H9 (cell line): Measurements from ENCODE around the gene ALOX12. TPM values are rescaled to one million over a fixed set of nuclear protein-coding genes. Genes with fewer than 3 reads are reported as not detected.

Experiments
- DNase-seq: peaks from one replicate; pipeline ENCODE4 v3.0.0-alpha.2; 2017
- H2AFZ ChIP-seq: one replicate; pipeline ENCODE4 v1.6.1; 2013; ENCODE audit warnings: mild to moderate bottlenecking, low read length, control low read depth, moderate library complexity
- H2AK5ac ChIP-seq: 2 replicates; pipeline ENCODE4 v1.6.1; 2013; ENCODE audit warnings: low read length, control low read depth, mixed read lengths; ENCODE audit not compliant: insufficient read length
- H2BK120ac ChIP-seq: one replicate; pipeline ENCODE4 v1.6.1; 2013; ENCODE audit warnings: low read depth, mild to moderate bottlenecking, low read length, control low read depth, inconsistent platforms; ENCODE audit not compliant: poor library complexity, severe bottlenecking
- H2BK12ac ChIP-seq: 2 replicates; pipeline ENCODE4 v1.6.1; 2013; ENCODE audit warnings: low read length, control low read depth, mixed read lengths, low read depth; ENCODE audit not compliant: insufficient read length
- H2BK15ac ChIP-seq: 2 replicates; pipeline ENCODE4 v1.6.1; 2013; ENCODE audit warnings: low read depth, low read length, control low read depth
- H2BK20ac ChIP-seq: one replicate; pipeline ENCODE4 v1.6.1; 2013; ENCODE audit warnings: low read depth, mild to moderate bottlenecking, low read length, control low read depth, inconsistent platforms; ENCODE audit not compliant: poor library complexity, severe bottlenecking
- H2BK5ac ChIP-seq: 2 replicates; pipeline ENCODE4 v1.6.1; 2013; ENCODE audit warnings: low read length, control low read depth, mixed read lengths; ENCODE audit not compliant: insufficient read length
- H3K14ac ChIP-seq: 2 replicates; pipeline ENCODE4 v1.6.1; 2013; ENCODE audit warnings: low read length, control low read depth; ENCODE audit not compliant: insufficient read depth
- H3K18ac ChIP-seq: 2 replicates; pipeline ENCODE4 v1.6.1; 2013; ENCODE audit warnings: low read depth, mild to moderate bottlenecking, mixed read lengths, low read length, control low read depth; ENCODE audit not compliant: insufficient read length
- H3K23ac ChIP-seq: 2 replicates; pipeline ENCODE4 v1.6.1; 2013; ENCODE audit warnings: low read length, control low read depth, mixed read lengths, low read depth; ENCODE audit not compliant: insufficient read length
- H3K23me2 ChIP-seq: 2 replicates; pipeline ENCODE4 v1.6.1; 2013; ENCODE audit warnings: low read depth, mild to moderate bottlenecking, mixed read lengths, low read length, control low read depth; ENCODE audit not compliant: insufficient read length, poor library complexity, severe bottlenecking
- H3K27ac ChIP-seq: 2 replicates; pipeline ENCODE4 v1.5.1; 2013; ENCODE audit warnings: low read length, control low read depth, mixed read lengths, low read depth; ENCODE audit not compliant: insufficient read length
- H3K27me3 ChIP-seq: 2 replicates; pipeline ENCODE4 v1.6.1; 2013; ENCODE audit warnings: low read length, control low read depth, inconsistent platforms; ENCODE audit not compliant: insufficient read depth
- H3K4ac ChIP-seq: 2 replicates; pipeline ENCODE4 v1.6.1; 2013; ENCODE audit warnings: low read depth, mild to moderate bottlenecking, control low read depth, inconsistent platforms, low read length, moderate library complexity
- H3K4me1 ChIP-seq: 2 replicates; pipeline ENCODE4 v1.6.1; 2013; ENCODE audit warnings: low read length, control low read depth, inconsistent platforms; ENCODE audit not compliant: insufficient read depth
- H3K4me2 ChIP-seq: 2 replicates; pipeline ENCODE4 v1.6.1; 2013; ENCODE audit warnings: low read length, control low read depth, mixed read lengths; ENCODE audit not compliant: insufficient read length, insufficient read depth
- H3K56ac ChIP-seq: 2 replicates; pipeline ENCODE4 v1.6.1; 2013; ENCODE audit warnings: low read depth, mild to moderate bottlenecking, mixed read lengths, low read length, control low read depth; ENCODE audit not compliant: insufficient read length
- H3K79me1 ChIP-seq: 2 replicates; pipeline ENCODE4 v1.6.1; 2013; ENCODE audit warnings: low read depth, mild to moderate bottlenecking, moderate library complexity, low read length, control low read depth, inconsistent platforms; ENCODE audit not compliant: insufficient read depth, poor library complexity, severe bottlenecking
- H3K79me2 ChIP-seq: 2 replicates; pipeline ENCODE4 v1.6.1; 2013; ENCODE audit warnings: low read length, control low read depth, inconsistent platforms; ENCODE audit not compliant: insufficient read depth
- H3K9ac ChIP-seq: 2 replicates; pipeline ENCODE4 v1.6.1; 2013; ENCODE audit warnings: low read length, control low read depth, mixed read lengths; ENCODE audit not compliant: insufficient read length; ENCODE audit errors: extremely low read depth
- H3K9me3 ChIP-seq: one replicate; pipeline ENCODE4 v1.6.1; 2013; ENCODE audit warnings: low read depth, low read length, inconsistent platforms; ENCODE audit not compliant: control insufficient read depth
- H3T11ph ChIP-seq: one replicate; pipeline ENCODE4 v1.6.1; 2013; ENCODE audit warnings: mild to moderate bottlenecking, low read length, control low read depth, inconsistent platforms
- H4K20me1 ChIP-seq: one replicate; pipeline ENCODE4 v1.6.1; 2013; ENCODE audit not compliant: control insufficient read depth, insufficient read length, insufficient read depth
- H4K5ac ChIP-seq: 2 replicates; pipeline ENCODE4 v1.6.1; 2013; ENCODE audit warnings: low read depth, mild to moderate bottlenecking, mixed read lengths, low read length, control low read depth; ENCODE audit not compliant: insufficient read length
- H4K8ac ChIP-seq: replicated peaks from 2 replicates; pipeline ENCODE4 v1.6.1; 2013; ENCODE audit warnings: low read length, control low read depth, mixed read lengths, low read depth; ENCODE audit not compliant: insufficient read length
- H4K91ac ChIP-seq: 2 replicates; pipeline ENCODE4 v1.6.1; 2013; ENCODE audit warnings: low read depth, mild to moderate bottlenecking, moderate library complexity, mixed read lengths, low read length, control low read depth; ENCODE audit not compliant: insufficient read length
- H3K27ac Mint-ChIP-seq, 3 experiments: 2 replicates in 2 of 3; 3 replicates in 1 of 3; pipeline ENCODE4 v1.8.0; 2020 to 2021; ENCODE audit warnings: mixed read lengths in 3 of 3, mild to moderate bottlenecking in 1 of 3, moderate library complexity in 1 of 3
- H3K27me3 Mint-ChIP-seq: 2 replicates; pipeline ENCODE4 v1.8.0; 2021; ENCODE audit warnings: low read depth, mild to moderate bottlenecking, moderate library complexity, mixed read lengths
- H3K36me3 Mint-ChIP-seq, 3 experiments: 2 replicates in 2 of 3; 3 replicates in 1 of 3; pipeline ENCODE4 v1.8.0; 2020 to 2021; ENCODE audit warnings: low read depth in 3 of 3, mixed read lengths in 3 of 3; ENCODE audit not compliant: insufficient read depth in 1 of 3
- H3K4me1 Mint-ChIP-seq, 2 experiments: 2 replicates each; pipeline ENCODE4 v1.8.0; 2020; ENCODE audit warnings: mixed read lengths in 2 of 2
- H3K4me3 Mint-ChIP-seq, 2 experiments: 2 replicates in 1 of 2; 3 replicates in 1 of 2; pipeline ENCODE4 v1.8.0; 2020 to 2021; ENCODE audit warnings: mild to moderate bottlenecking in 2 of 2, mixed read lengths in 2 of 2, moderate library complexity in 1 of 2
- H3K9me3 Mint-ChIP-seq, 2 experiments: 2 replicates in 1 of 2; 3 replicates in 1 of 2; pipeline ENCODE4 v1.8.0; 2020; ENCODE audit warnings: mild to moderate bottlenecking in 2 of 2, mixed read lengths in 2 of 2, moderate library complexity in 1 of 2
- WGBS: extraction: QIAGEN DNeasy Blood & Tissue Kit; methylation state at CpG from one replicate; pipeline ENCODE4 v1.1.7; 2013; ENCODE audit warnings: missing lambda C conversion rate, low lambda C conversion rate, mixed read lengths; ENCODE audit not compliant: insufficient read length; ENCODE audit errors: extremely low coverage; 5-methylcytosine and 5-hydroxymethylcytosine counted together
- total RNA-seq: library from RNA; stranded (reverse); gene quantifications from 2 replicates; pipeline ENCODE4 v1.2.1, GENCODE V29; 2021
- TF ChIP-seq, protein P1 (sequence below): fragments of 200-600 bp; sonication (generic); conservative IDR thresholded peaks from 3 replicates; pipeline ENCODE4 v1.8.0; 2021; ENCODE audit warnings: antibody characterized with exemption, mild to moderate bottlenecking

Gene ALOX12
- total RNA-seq, 1 experiment from 2014 or later = 0.81 TPM

DNA sequence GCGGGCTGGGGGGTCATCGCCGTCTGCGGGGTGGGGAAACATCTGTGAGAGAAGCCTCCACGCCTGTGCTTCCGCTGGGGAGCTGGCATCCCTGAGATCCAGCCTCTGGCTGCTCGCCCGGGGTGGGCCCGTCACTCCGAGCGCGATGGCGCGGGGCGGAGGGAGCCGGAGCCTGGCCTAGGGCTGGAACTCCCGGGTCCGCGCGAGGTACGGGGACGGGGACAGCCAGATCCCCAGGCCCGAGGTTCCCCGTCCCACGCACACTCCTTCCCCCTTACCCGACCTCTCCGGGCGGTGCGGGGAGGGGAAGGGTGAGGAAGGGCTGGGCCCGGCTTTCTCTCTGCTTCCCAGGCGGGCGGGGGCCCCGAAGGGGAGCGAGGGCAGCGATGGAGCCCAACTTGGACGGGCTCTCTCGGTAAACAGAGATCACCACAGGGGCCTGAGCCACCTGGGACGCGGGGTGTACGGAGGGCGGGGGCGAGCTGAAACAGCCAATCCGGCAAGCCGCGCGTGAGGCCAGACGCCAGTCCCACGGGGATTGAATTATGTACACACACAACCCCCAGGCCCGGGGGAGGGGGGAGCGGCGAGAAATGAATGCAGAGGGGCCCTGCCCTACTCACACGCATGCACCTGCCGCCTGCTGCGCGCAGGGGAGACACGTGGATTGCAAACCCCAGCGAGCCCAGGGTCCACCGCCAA lies 47.8 kb downstream of the ALOX12 start, which contains the start of gene SLC16A11:
Gene SLC16A11 (minus strand): TSS at position 596 of the 702 bp plus-strand sequence. CDS start 579 bp downstream, at position 17.
- Histone ChIP-seq H3K27ac (no peak within 1 kb of the TSS), H3K4me1 (no peaks in the 10 kb centered on the region), H2BK120ac (no peak within 1 kb of the TSS), H3K27me3 (peaks cover 6% of the 10 kb centered on the region), H3K23me2 (peaks cover 33% of the 10 kb centered on the region), H4K91ac (no peak within 1 kb of the TSS), H2AK5ac (no peak within 1 kb of the TSS), H4K5ac (no peak within 1 kb of the TSS), H3K23ac (no peak within 1 kb of the TSS), H2AFZ (no peak within 1 kb of the TSS), H4K20me1 (no peaks in the 10 kb centered on the region), H3K14ac (peak within 1 kb of the TSS; percentile 32; the same call in 1 of the 2 replicates), H3K4me2 (peak within 1 kb of the TSS; percentile 77), H2BK20ac (no peak within 1 kb of the TSS), H3K18ac (peak within 1 kb of the TSS; percentile 24), H3K79me1 (no peaks in the 10 kb centered on the region), H3K79me2 (no peaks in the 10 kb centered on the region), H2BK15ac (no peak within 1 kb of the TSS), H2BK5ac (no peak within 1 kb of the TSS), H4K8ac (no peak within 1 kb of the TSS), H3K56ac (no peak within 1 kb of the TSS), H3K4ac (no peak within 1 kb of the TSS), H2BK12ac (no peak within 1 kb of the TSS), H3K9me3 (no peaks in the 10 kb centered on the region), H3T11ph (no peak within 1 kb of the TSS), H3K9ac (no peak within 1 kb of the TSS)
- Mint-ChIP-seq H3K27me3 (peaks cover 83% of the 10 kb centered on the region), H3K9me3 (no peaks in the 10 kb centered on the region), H3K36me3 (no peaks in the 10 kb centered on the region), H3K4me1 (peaks cover 23 to 37% of the 10 kb centered on the region in 2 experiments), H3K27ac (no peak within 1 kb of the TSS), H3K4me3 (peak within 1 kb of the TSS; percentile 56 to 81)
- TF ChIP-seq, protein P1, sequence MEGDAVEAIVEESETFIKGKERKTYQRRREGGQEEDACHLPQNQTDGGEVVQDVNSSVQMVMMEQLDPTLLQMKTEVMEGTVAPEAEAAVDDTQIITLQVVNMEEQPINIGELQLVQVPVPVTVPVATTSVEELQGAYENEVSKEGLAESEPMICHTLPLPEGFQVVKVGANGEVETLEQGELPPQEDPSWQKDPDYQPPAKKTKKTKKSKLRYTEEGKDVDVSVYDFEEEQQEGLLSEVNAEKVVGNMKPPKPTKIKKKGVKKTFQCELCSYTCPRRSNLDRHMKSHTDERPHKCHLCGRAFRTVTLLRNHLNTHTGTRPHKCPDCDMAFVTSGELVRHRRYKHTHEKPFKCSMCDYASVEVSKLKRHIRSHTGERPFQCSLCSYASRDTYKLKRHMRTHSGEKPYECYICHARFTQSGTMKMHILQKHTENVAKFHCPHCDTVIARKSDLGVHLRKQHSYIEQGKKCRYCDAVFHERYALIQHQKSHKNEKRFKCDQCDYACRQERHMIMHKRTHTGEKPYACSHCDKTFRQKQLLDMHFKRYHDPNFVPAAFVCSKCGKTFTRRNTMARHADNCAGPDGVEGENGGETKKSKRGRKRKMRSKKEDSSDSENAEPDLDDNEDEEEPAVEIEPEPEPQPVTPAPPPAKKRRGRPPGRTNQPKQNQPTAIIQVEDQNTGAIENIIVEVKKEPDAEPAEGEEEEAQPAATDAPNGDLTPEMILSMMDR = no peak
- no CpG with 5 or more reads among the region's 58 CpGs for WGBS
- no peak for DNase-seq
